Neural cell (in vitro differentiated cells): ENCODE data around the gene KLHDC3. TPM values are rescaled to one million over a fixed set of nuclear protein-coding genes. Genes with fewer than 3 reads are reported as not detected.
A peak's percentile ranks its signal among the peaks of the same experiment; 100 is the strongest.

Source experiments
- H2AFZ ChIP-seq: fragments of 200-600, 300-800 bp; sonication (generic), shearing (Covaris generic); 2 replicates; pipeline ENCODE4 v1.6.0; 2014; ENCODE audit warnings: low read depth, mild to moderate bottlenecking, antibody characterized with exemption, low read length, moderate library complexity
- H3F3A ChIP-seq: fragments of 200-600 bp; shearing (Covaris generic); 2 replicates; pipeline ENCODE4 v1.6.1; 2016; ENCODE audit warnings: mild to moderate bottlenecking, moderate library complexity, mixed read lengths, antibody characterized with exemption, low read length; ENCODE audit not compliant: insufficient read depth, poor library complexity, severe bottlenecking
- H3K27ac ChIP-seq: fragments of 200-600, 300-800 bp; sonication (generic), shearing (Covaris generic); 2 replicates; pipeline ENCODE4 v1.5.1; 2014; ENCODE audit warnings: mild to moderate bottlenecking, low read length, moderate library complexity
- H3K27me3 ChIP-seq: fragments of 300-800, 200-600 bp; sonication (generic), shearing (Covaris generic); 2 replicates; pipeline ENCODE4 v1.6.0; 2014; ENCODE audit warnings: mild to moderate bottlenecking, low read depth, low read length, moderate library complexity; ENCODE audit not compliant: insufficient read depth
- H3K36me3 ChIP-seq: fragments of 300-800, 200-600 bp; sonication (generic), shearing (Covaris generic); 2 replicates; pipeline ENCODE4 v1.5.1; 2014; ENCODE audit warnings: mild to moderate bottlenecking, antibody characterized with exemption, low read length, moderate library complexity; ENCODE audit not compliant: insufficient read depth
- H3K4me2 ChIP-seq: fragments of 300-800, 200-600 bp; sonication (generic), shearing (Covaris generic); 2 replicates; pipeline ENCODE4 v1.6.0; 2014; ENCODE audit warnings: mild to moderate bottlenecking, low read length
- H3K4me3 ChIP-seq: fragments of 300-800, 200-600 bp; sonication (generic), shearing (Covaris generic); 2 replicates; pipeline ENCODE4 v1.5.1; 2014; ENCODE audit warnings: mild to moderate bottlenecking, low read length, moderate library complexity
- H3K79me2 ChIP-seq: fragments of 200-600 bp; shearing (Covaris generic); replicated peaks from 2 replicates; pipeline ENCODE4 v1.6.0; 2014; ENCODE audit warnings: mild to moderate bottlenecking, low read length, moderate library complexity; ENCODE audit not compliant: insufficient read depth
- H3K9ac ChIP-seq: fragments of 300-800, 200-600 bp; sonication (generic), shearing (Covaris generic); 2 replicates; pipeline ENCODE4 v1.6.1; 2016; ENCODE audit warnings: mild to moderate bottlenecking, low read length, mixed read lengths
- H3K9me2 ChIP-seq: fragments of 200-600 bp; shearing (Covaris generic); 2 replicates; pipeline ENCODE4 v1.6.1; 2016; ENCODE audit warnings: mild to moderate bottlenecking, low read length, mixed read lengths; ENCODE audit not compliant: insufficient read depth
- H3K9me3 ChIP-seq: fragments of 200-600, 300-800 bp; sonication (generic), shearing (Covaris generic); 2 replicates; pipeline ENCODE4 v1.6.1; 2016; ENCODE audit warnings: mild to moderate bottlenecking, mixed run types, low read length, moderate library complexity, mixed read lengths
- H4K20me1 ChIP-seq: fragments of 200-600 bp; shearing (Covaris generic); 2 replicates; pipeline ENCODE4 v1.6.1; 2016; ENCODE audit warnings: mild to moderate bottlenecking, mixed run types; ENCODE audit not compliant: insufficient read depth
- CTCF ChIP-seq: fragments of 450-650 bp; IDR thresholded peaks from 2 replicates; pipeline ENCODE4 v1.5.1; 2014; ENCODE audit warnings: antibody characterized with exemption, mild to moderate bottlenecking, moderate library complexity; ENCODE audit not compliant: poor library complexity, severe bottlenecking
- EP300 ChIP-seq: fragments of 450-650 bp; conservative IDR thresholded peaks from 2 replicates; pipeline ENCODE4 v1.6.1; 2014; ENCODE audit warnings: antibody characterized with exemption, mild to moderate bottlenecking, moderate library complexity; ENCODE audit not compliant: poor library complexity, severe bottlenecking
- EZH2 ChIP-seq: fragments of 200-600, 300-800 bp; shearing (Covaris generic), sonication (generic); IDR thresholded peaks from 2 replicates; pipeline ENCODE4 v1.6.1; 2014; ENCODE audit warnings: antibody characterized with exemption, low read length, borderline replicate concordance, mild to moderate bottlenecking; ENCODE audit not compliant: insufficient read depth, poor library complexity, severe bottlenecking
- MXI1 ChIP-seq: fragments of 450-650 bp; conservative IDR thresholded peaks from 2 replicates; pipeline ENCODE4 v1.6.1; 2014; ENCODE audit warnings: antibody characterized with exemption, mild to moderate bottlenecking; ENCODE audit not compliant: poor library complexity, severe bottlenecking
- POLR2AphosphoS5 ChIP-seq: IDR thresholded peaks from 2 replicates; pipeline ENCODE4 v1.6.1; 2012
- RAD21 ChIP-seq: fragments of 450-650 bp; conservative IDR thresholded peaks from 2 replicates; pipeline ENCODE4 v1.6.1; 2014; ENCODE audit warnings: antibody characterized with exemption, mild to moderate bottlenecking, moderate library complexity
- REST ChIP-seq: IDR thresholded peaks from 2 replicates; pipeline ENCODE4 v1.6.1; 2012; ENCODE audit warnings: borderline replicate concordance
- SMC3 ChIP-seq: fragments of 450-650 bp; conservative IDR thresholded peaks from 2 replicates; pipeline ENCODE4 v1.6.1; 2014; ENCODE audit warnings: antibody characterized with exemption, mild to moderate bottlenecking, moderate library complexity; ENCODE audit not compliant: poor library complexity
- TAF1 ChIP-seq: IDR thresholded peaks from 2 replicates; pipeline ENCODE4 v1.6.1; 2012; ENCODE audit warnings: low read depth
- polyA minus RNA-seq: library from RNA; depleted of rRNA, polyadenylated mRNA; stranded (reverse); fragments of >200 nt; gene quantifications from 2 replicates; pipeline ENCODE4 v1.2.3, GENCODE V29; 2014
- polyA plus RNA-seq: library from polyadenylated mRNA; depleted of rRNA; stranded (reverse); fragments of >200 nt; gene quantifications from 2 replicates; pipeline ENCODE4 v1.2.3, GENCODE V29; 2014

KLHDC3 gene
- 232 and 244 TPM in 2 replicates for polyA plus RNA-seq
- 135 and 161 TPM in 2 replicates for polyA minus RNA-seq

- Histone ChIP-seq H4K20me1 (no peaks in the 10 kb centered on the region), H3K4me3 (peak within 1 kb of the TSS; percentile 74), H2AFZ (peak within 1 kb of the TSS; percentile 73), H3K4me2 (peak within 1 kb of the TSS; percentile 100), H3K36me3 (no peaks in the 10 kb centered on the region), H3K79me2 (peaks cover 33% of the 10 kb centered on the region), H3K9me3 (no peaks in the 10 kb centered on the region), H3K9ac (peak within 1 kb of the TSS; percentile 88), H3F3A (no peaks in the 10 kb centered on the region), H3K9me2 (no peaks in the 10 kb centered on the region), H3K27me3 (no peaks in the 10 kb centered on the region), H3K27ac (peak within 1 kb of the TSS; percentile 91)
- TF ChIP-seq POLR2AphosphoS5 (peak; percentile 90), REST (peak; percentile 76), RAD21 (peak; percentile 15), MXI1 (peak; percentile 99), EP300 (peak; percentile 41), CTCF (no peak), TAF1 (peak; percentile 88), SMC3 (peak; percentile 5), EZH2 (no peak)
Measured at GRCh38 chr6:43013843-43014433, at the start of gene KLHDC3, which contains the start of gene MEA1. Gene KLHDC3, plus strand, starts transcription at chr6:43014249. Its CDS starts 2,944 bp downstream, at chr6:43017193. Gene MEA1, minus strand, starts transcription at chr6:43013946. Its CDS starts 133 bp downstream, at chr6:43013813.

GRCh38 chr6:42966571-42966970 lies 47.5 kb upstream of the KLHDC3 start:
- H3K9me2 ChIP-seq, result no peaks in the 10 kb centered on the region
- H3K4me3 ChIP-seq, result no peak overlapping the region
- H3K27me3 ChIP-seq, result peaks cover 5% of the 10 kb centered on the region
- no peaks in the 10 kb centered on the region for H3F3A ChIP-seq
- H4K20me1 ChIP-seq, result no peaks in the 10 kb centered on the region
- TF ChIP-seq RAD21, result no peak
- no peak for TF ChIP-seq POLR2AphosphoS5
- no peak for TF ChIP-seq EP300
- TF ChIP-seq SMC3, result no peak
- TF ChIP-seq EZH2, result no peak
- no peak for TF ChIP-seq REST
- TF ChIP-seq MXI1, result no peak
- TF ChIP-seq CTCF, result no peak
- TF ChIP-seq TAF1, result no peak
- no peak overlapping the region for H3K27ac ChIP-seq
- no peaks in the 10 kb centered on the region for H3K79me2 ChIP-seq
- H3K4me2 ChIP-seq, result no peak overlapping the region
- no peak overlapping the region for H2AFZ ChIP-seq
- no peak overlapping the region for H3K9ac ChIP-seq
- H3K36me3 ChIP-seq, result no peaks in the 10 kb centered on the region
- no peaks in the 10 kb centered on the region for H3K9me3 ChIP-seq
